Measurements from ENCODE around the gene GRAP2.

DNA sequence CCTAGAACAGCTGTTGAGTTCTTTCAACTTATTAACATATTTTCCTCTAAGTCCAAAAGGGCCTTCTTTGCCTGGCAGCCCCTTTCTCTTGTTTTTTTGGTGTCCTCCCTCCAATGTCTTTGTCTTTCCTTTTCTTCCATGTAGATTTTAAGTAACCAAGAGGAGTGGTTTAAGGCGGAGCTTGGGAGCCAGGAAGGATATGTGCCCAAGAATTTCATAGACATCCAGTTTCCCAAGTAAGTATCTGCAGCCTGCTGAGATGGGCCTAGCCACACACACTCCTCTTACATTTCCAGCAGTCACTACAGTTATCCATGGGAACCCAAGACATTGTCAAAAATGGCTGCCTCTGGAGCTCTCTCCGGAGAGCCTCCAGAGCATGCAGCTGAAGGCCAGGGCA, 54.8 kb downstream of the GRAP2 start:
- TF ChIP-seq POLR2AphosphoS5 (IDR thresholded peaks at IDR 0.05; ENCODE audit: low read depth, low read length), result no peak
- TF ChIP-seq, protein P1, sequence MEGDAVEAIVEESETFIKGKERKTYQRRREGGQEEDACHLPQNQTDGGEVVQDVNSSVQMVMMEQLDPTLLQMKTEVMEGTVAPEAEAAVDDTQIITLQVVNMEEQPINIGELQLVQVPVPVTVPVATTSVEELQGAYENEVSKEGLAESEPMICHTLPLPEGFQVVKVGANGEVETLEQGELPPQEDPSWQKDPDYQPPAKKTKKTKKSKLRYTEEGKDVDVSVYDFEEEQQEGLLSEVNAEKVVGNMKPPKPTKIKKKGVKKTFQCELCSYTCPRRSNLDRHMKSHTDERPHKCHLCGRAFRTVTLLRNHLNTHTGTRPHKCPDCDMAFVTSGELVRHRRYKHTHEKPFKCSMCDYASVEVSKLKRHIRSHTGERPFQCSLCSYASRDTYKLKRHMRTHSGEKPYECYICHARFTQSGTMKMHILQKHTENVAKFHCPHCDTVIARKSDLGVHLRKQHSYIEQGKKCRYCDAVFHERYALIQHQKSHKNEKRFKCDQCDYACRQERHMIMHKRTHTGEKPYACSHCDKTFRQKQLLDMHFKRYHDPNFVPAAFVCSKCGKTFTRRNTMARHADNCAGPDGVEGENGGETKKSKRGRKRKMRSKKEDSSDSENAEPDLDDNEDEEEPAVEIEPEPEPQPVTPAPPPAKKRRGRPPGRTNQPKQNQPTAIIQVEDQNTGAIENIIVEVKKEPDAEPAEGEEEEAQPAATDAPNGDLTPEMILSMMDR (IDR thresholded peaks at IDR 0.05), result no peak

Data from Panc1 (cell line).